ENCODE data around the gene FECH.
A peak's percentile ranks its signal among the peaks of the same experiment; 100 is the strongest.

Gene FECH

DNA sequence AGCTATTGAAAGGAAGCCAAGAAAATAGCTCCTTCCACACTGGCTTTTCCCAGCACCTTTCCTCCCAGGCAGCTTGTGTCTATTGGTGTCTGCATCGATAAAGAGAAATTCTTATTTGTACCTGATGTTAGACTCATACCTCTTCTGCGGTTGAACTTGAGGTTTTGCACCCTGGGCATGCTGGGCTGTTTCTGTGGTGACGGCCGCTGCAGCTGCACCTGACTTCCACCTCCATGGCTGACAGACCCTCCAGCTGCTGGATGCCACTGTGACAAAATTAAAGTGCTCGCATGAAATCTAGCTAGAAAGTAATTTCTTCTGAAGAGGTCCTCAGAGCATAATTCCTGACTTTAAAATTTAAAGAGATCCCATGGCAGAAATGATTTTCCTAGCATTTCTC is 6.6 kb downstream of the FECH start:
- DNase-seq = no peak

DNA sequence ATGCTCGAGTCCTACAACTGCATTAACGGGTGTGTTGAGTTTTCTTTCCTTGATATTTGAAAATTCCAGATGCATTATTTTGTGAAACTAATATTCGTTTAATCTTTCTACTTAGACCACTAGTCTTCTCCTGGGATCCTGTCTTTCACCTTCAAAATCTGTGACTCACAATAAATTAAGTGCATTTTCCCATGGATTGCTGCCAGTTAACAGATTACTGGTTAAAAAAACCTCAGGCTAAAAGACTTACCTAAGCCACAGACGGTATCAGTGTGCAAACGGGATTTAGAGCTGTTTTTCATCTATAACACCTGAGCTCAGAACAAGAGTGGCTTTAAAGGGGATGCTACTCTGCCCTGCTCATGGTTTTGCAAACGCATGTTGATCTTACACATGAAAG is 10.2 kb downstream of the FECH start:
- DNase-seq = no peak

GRCh38 chr18:57575542-57575941 is 11.0 kb downstream of the FECH start:
- DNase-seq = no peak

DNA sequence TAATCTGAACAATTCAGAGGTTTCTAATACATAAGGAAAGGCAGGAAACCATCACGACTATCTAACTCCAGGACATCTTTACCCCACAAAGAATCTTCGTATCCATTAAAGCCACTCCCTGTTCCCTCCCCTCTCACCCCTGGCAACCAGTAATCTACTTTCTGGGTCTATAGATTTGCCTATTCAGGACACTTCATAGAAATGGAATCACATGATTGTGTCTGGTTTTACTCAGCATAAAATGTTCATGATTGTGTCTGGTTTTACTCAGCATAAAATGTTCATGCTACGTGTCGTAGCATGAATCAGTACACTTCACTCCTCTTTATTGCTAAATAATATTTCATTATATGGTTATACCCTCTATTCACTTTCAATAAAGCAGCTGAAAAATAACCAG is 11.6 kb downstream of the FECH start:
- DNase-seq = no peak

GRCh38 chr18:57570162-57570561 is 16.3 kb downstream of the FECH start:
- no peak for DNase-seq

DNA sequence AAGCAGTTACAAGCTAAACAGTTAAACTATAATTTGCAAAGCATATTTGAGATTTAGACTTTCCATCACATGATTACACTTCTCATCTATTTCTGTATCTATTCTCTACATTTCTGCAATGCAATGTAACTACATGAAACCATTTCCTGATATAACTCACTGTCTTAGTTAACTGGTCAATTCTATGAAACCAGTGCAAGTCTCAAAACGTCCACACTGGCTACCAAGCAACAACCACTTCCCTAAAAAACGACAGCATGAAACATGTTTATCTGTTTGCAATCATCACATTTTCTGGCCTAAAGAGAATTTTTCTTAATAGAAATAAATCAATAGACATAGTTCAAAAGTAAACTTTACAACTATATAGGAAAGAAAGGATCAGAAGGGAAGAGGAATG is 17.4 kb downstream of the FECH start:
- DNase-seq = no peak

GRCh38 chr18:57561728-57562423 is 24.6 kb downstream of the FECH start:
- DNase-seq = peak; percentile 57

GRCh38 chr18:57561261-57561660 is 25.2 kb downstream of the FECH start:
- no peak for DNase-seq

DNA sequence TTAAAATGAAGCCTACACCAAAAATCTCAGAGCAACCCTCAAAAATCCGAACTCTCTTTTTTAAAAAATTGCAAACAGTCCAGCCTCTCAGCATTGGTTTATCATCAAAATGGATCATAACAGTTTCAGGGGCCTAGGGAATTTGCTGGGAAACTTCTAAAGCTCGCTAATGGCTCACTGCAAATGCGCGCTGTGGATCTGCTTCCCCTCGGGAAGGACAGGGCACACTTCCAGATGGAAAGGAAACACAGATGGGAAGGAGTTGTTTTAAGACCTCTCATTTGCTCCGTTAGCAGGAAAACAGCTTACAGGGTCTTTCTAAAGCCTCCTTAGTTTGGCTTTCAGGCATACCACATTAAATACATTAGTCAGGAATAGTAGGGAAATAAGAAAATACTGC is 27.2 kb downstream of the FECH start:
- peak; percentile 77 for DNase-seq

DNA sequence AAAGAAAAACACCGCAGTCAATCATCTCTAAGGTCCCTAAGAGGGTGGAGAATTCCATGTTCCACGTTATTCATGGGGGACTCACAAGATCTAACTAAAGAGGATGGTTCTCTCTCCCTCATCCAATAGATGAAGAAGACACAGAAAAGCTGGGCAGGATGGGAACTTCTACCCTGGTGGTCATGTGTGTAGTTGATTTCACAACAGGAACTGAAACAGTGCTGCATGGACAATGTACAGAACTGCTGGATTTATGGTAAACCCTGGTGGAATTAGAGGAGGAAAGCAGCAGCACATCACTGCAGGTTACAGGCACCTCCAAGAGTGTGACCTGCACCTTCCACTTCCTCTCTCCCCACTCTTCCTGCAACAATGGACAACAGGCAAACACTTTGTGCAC is 31.4 kb downstream of the FECH start:
- DNase-seq = no peak

GRCh38 chr18:57550510-57550909 is 36.0 kb downstream of the FECH start:
- DNase-seq = no peak

DNA sequence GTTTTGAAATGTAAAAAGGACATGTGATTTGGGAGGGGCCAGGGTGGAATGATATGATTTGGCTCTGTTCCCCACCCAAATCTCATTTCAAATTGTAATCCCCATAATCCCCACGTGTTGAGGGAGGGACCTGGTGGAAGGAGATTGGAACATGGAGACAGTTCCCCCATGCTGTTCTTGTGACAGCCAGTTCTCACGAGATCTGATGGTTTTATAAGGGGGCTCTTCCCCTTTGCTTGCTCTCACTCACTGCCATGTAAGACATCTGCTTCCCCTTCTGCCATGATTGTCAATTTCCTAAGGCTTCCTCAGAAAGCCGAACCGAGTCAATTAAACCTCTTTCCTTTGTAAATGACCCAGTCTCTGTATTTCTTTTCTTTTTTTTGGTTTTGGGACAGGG is 39.2 kb downstream of the FECH start:
- DNase-seq = no peak

DNA sequence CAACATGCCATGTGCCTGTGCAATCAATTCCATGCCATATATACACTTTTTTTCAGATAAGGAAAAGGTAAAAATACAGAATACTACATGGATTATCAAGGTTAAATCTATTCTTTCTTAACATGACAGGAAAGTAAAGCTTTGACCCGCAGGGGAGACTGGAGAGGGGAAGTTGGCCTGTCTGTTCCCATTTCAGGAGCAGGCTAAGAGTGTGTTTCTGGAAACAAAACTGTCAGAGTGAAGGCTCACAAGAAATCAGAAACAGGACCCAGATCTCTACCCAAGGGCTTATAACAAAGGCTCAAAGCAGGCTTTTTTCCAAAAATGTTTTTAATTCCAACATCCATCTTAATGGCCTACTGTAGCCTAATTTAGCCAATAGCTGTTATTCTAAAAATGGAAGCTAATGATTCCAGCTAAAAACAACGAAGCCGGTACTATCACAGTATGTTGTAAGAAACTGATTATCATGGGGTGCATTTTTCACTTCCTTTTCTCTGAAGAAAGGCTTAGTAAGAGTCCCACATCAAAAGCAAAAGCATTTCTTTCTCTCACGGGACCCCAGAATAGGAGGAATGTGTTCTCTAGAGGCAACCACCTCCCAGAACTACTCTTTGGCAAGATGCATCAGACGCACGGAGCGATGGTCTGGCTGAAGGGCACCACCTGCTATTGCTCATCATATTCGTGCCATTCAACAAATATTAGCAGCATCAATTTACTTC is 41.4 kb downstream of the FECH start:
- DNase-seq = no peak

GRCh38 chr18:57543560-57543959 is 42.9 kb downstream of the FECH start:
- no peak for DNase-seq

GRCh38 chr18:57542812-57543427 is 43.6 kb downstream of the FECH start:
- DNase-seq = no peak

DNA sequence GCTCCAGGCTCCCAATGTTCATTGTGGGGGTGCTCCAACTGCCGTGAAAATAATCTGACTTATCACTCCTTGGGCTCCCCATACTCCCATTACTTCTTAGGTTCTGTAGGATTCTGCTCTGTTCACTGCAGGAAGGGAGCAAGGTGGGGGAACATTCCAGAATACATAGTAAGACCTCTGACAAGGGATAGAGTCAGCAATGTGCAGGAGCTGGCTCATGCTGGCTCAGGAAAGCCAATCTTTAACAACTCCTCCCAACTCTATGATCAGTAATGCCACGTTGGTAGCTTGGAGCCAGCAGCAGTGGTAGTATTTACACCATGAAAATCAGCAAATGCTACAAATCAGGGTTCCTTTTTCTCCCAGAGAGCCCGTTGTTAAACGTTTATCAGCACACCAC is 44.4 kb downstream of the FECH start:
- no peak for DNase-seq

- DNase-seq = no peak
These were observed 46.8 kb downstream of the FECH start for GRCh38 chr18:57539702-57540101.

DNA sequence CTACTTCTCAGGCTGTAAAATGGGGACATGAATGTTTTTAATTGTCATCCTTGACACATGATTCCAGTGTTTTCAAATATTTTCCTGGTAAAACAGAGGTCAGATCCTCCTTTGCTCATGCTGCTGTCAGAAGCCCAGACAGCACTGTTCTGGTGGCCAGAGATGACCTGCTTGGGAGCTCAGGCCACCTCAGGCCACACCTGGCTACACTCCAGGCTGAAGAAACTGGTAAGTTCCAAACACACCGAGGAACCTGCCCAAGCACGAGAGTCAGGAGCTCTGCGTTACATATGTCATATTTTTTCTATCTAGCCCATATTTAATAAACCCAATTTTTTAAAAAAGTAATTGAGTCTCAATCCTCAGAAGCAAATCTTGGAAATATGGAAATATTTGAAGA is 47.9 kb downstream of the FECH start:
- DNase-seq = no peak

- DNase-seq = no peak
These were observed 52.0 kb downstream of the FECH start for GRCh38 chr18:57534511-57534909.

- DNase-seq = no peak
These were observed 52.5 kb downstream of the FECH start for GRCh38 chr18:57533868-57534510.

DNA sequence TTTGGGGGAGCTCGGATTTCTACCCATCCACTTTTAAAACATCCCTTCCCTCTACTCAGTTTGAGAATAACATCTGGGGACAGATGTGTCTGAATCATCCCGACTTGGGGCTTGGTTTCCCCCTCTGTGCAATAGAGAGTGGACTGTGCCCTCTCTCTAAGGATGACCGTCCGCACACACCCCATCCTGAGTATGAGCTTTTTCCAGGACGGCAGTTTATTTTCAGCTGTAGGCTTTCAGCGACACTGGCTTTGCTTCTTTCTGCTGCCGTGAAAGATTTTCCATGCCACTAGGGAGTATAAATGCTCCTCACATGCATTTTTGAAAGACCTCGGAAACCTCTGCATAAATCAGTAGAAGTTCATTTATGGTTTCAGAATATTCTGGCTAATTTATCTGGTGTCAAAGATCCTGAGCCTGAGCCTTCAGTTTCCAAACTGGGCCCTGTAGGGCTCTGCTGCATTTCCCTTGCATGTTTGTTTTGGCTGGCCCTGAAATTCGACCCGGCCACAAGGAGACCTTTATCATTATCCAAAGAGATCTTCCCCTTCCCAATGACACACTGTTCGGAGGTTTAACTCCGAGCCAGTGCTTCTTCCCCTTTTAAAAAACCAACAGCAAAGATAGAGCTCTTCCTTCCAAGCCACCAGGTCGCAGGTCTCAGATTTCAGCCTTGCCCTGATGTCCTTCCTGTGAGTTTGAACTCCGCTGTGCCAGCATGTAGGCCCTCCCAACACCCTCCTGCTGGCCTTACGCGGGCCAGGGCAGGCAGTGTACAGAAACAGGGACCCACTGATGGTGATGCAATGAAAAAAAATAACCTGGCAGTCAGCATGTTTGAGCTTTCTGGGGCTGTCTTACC is 53.3 kb downstream of the FECH start:
- no peak for DNase-seq

DNA sequence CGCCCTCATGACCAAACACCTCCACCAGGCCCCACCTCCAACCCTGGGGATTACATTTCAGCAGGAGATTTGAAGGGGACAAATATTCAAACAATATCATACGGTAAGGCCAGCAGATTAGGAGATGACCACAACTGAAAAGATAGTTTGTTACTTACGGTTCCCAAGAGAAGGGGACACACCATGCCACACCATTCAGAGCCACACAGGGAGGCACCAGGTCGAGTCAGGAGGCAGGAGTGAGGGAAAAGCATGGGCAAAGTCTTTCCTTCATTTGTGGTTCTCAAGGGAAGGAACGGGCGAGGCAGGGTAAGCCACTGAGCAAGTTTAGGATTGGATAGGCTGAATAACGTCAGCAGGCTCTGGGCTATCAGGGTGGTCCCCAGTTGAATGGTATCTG is 57.4 kb downstream of the FECH start:
- DNase-seq = no peak

Measured in right forelimb (tissue), 1 donor.